Stimulated activated CD8-positive, alpha-beta memory T cell treated with anti-CD3 and anti-CD28 coated beads, Interleukin-4, amount 100 ng/mL, for 1 hour (primary cell): ENCODE results near the gene LY6G6F.

Experiments used
- DNase-seq, 2 donors: peaks; one replicate each; pipeline ENCODE4 v3.0.0-alpha.2; 2020; ENCODE audit warnings: low read depth in 2 of 2, low spot score in 1 of 2

Gene LY6G6F

GRCh38 chr6:31676322-31676903, 30.3 kb upstream of the LY6G6F start:
- DNase-seq = no peak

DNA sequence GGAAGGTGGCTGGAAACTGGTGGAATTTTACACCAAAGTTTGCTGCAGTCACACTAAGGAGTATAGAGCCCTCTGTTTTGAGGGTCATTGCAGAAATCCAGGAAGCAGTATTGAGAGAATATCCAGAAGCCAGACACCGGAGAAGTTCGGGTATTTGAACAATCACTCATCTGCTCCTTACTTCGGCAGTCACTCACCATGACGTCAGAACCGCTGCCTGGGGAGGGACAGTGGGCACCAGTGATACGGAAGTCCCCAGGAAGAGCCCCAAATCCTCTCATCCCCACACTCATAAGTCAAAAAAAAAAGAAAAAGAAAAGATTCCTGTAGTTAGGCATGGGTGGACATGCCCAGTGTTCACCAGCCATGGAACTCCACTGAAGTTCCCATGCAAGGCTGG, 29.8 kb upstream of the LY6G6F start:
- no peak for DNase-seq

DNA sequence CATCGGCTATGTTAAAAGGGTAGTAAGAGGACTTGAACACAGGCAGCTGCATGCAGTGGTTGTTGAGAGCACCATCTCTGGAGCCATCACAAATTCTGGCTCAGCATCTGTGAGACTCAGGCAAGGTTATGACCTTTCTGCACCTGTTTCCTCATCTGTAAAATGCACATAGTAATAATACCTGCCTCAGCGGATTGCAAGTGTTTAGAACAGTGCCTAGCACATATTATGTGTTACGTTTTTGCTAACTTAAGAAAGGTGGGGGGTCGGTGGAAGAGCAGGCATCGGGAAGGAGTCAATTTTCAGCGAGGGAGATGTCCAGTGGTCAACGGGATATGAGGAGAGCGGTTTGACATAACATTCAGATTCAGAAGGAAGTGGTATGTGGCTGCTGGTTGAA, 28.7 kb upstream of the LY6G6F start:
- no peak for DNase-seq

DNA sequence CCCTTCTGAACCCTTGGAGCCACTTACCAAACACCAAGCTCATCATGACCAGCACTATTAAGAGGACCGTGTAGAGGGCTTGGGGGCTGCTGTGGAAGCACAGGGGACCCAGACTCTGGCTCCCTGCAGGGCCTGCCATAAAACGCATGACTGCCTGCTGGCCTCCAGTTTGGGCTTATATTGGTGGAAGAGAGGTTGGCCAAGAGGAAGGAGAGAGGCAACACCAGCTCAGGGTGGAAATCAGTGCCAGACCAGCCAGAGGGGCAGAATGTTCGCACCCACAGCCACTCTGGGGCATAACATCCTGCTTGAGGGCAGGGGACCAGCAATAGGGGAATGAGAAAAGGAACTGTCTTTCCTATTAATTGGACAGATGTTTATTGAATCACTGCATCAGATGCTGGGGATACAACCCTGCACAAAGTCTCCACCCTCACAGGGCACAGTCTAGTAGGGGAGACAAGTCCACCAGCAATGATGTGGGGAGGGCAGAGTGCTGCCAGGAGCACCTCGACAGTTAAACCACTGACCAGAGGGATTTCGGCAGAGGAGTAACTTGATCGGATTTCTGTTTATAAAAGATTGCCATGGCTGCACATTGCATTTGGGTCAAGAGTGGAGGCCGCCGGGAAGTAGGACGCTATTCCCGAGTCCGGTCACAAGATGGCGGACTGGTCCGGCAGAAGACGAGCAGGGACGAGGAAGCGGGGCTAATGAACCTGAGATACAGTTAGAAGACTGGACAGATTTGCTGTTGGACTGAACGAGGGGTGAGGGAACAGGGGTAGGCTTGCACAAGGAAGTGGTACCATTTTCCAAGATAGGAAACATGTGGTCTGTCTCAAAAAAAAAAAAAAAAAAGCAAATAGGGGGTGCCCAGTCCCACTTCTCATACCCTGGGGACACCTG, 26.2 kb upstream of the LY6G6F start, which contains the start of gene LY6G5C:
Gene LY6G5C, minus strand, starts transcription at position 842 of the 909 bp plus-strand sequence. Its CDS starts 694 bp downstream, at position 148.
- DNase-seq = peak in 1 of 2 donors; percentile 45

DNA sequence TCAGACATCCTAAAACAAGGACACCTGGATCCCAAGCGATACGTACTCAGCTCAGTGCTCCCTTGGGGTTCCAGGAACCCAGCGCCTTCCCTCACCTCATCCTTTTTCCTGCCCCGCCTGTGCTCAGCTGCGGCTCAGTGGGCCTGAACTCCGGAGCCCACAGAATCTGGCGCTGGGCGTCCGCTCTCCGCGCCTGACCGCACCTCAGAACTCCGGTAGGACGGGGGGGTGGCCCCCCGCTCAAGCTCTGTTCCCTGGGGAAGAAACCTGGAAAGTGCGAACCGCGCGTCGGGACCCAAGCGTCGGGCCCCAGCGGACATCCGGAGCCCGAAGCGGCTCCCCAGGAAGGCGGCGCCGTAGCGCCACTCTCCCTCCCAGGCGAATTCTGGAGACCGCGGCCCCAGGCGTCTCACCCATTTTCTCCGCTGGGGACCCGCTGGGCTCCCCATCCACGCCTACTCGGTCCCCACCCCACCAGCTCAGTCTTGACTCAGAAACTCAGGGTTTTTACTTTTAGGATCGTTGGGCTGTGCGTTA, 25.5 kb upstream of the LY6G6F start:
- DNase-seq = no peak

DNA sequence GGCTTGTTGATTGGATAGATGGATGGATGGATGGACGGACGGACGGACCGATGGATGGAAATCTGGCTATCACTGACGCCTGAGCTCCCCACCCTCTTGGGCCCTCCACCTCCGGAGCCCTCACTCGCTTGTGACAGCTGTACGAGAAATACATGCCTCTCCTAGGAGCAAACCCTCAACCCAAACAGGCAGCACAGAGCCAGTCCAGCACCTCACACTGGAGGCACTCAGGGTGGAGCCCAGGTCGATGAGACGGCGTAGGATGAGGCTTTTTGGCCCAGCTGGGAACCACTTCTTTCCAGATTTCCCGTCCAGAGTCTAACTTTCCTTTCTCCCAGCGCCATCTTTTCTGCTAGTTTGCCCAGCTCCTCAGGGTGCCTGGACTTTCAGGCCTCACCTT, 23.1 kb upstream of the LY6G6F start:
- DNase-seq = no peak

DNA sequence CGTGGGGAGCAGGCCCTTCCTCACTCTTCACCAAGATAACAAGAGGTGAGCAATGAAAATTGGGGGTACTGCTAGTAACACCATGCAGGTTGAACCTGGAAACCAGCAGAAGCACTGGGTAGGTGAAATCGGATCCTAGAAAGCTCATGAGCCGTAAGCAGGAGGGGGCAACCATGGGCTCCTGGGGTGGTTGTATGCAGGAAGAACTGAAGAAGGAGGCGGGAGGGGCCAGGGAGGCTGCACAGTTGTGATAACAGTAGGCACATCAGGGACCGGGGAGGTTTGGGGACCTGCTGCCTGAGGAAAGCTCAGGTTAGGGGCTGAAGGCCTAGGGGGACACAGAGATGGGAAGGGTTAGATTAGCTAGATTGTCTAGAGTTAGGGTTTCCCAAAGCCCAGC, 20.2 kb upstream of the LY6G6F start:
- DNase-seq = no peak

DNA sequence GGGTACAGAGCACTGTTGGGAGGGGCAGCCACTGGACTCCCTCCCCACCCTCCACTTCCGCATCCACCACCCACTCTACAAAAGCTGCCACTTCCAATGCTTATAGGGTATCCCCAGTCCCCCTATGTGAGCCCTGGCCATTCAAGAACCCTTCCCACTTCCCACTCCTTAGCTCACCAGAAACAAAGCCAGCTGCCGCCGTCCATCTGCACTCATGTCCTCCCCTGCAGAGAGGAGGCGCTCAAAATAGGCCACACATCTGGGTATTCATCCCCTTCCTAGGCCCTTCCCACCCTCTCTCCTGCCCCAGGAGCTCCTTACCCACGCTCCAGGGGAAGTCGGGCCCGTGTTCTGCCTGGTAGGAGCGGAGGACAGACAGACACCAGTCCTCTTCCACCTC, 19.3 kb upstream of the LY6G6F start:
- no peak for DNase-seq

GRCh38 chr6:31687860-31688693, 18.6 kb upstream of the LY6G6F start:
- no peak for DNase-seq

GRCh38 chr6:31689249-31690110, 17.2 kb upstream of the LY6G6F start:
- DNase-seq = no peak

DNA sequence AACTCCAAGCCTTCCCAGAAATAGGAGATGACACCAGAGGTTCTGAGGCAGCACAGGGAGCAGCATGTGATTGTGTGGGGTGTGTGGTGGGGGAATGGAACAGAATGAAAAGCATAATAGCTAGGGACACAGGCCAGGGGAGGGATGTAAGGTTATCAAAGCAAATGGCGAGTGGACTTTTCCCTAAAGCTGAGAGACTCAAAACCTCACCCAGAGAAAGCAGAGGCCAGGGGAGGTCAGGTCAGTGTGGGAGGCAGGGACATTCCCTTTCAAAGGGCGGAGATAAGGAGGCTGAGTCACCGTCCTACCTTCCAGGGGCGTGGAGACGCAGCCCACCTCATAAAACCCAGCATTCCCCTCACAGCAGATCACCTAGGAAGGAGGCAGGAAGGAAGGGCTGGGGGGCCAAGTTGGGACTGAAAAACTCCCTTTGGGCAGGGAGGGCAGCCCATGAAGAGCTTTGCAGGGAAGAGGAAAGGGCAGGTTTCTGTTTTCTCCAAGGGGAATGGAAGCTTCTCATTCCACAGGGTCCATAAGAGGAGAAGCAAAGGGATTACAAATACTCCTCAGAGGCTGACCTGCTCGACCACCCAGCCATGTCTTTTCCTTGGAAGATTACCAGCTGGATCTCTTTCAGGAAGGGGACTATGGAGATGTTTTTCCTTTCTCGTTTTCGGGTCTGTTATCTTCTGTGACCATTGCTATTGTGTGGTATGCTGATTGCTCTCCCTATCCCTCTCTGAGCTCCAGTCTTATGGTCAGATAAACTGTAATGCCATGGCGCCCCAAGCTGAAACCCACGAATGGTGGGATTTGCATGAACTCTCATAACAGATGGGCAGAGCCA, 16.2 kb upstream of the LY6G6F start:
- no peak for DNase-seq

GRCh38 chr6:31691078-31691463, 15.6 kb upstream of the LY6G6F start:
- DNase-seq = no peak

GRCh38 chr6:31691564-31692108, 15.0 kb upstream of the LY6G6F start:
- DNase-seq = no peak

DNA sequence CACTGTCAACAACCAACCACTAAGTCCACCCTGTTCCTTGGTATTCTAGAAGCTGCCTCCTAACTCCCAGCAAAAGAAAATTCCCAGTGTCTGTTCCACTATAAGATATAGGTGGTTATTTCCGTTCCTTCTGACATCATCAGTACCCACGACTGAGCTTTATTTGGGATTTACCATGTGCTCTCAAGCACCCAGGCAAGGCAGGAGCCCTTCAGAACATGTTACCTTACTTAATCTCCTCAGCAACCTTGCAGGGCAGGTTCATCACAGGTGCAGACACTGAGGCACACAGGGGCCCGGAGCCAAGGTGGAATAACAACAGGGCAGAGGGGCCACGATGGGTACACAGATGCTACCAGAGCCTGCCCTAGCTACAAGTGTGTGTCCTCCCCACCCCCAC, 14.3 kb upstream of the LY6G6F start:
- DNase-seq = no peak

- no peak for DNase-seq
Observed at GRCh38 chr6:31692886-31693285, 13.8 kb upstream of the LY6G6F start.

- DNase-seq = no peak
Observed at GRCh38 chr6:31693535-31693934, 13.1 kb upstream of the LY6G6F start.

- DNase-seq = no peak
Observed at GRCh38 chr6:31697555-31697954, 9.1 kb upstream of the LY6G6F start.

GRCh38 chr6:31700740-31701401, 5.8 kb upstream of the LY6G6F start:
- DNase-seq = no peak
